PC-9 (cell line): ENCODE data around the gene CPNE4. TPM values are rescaled to one million over a fixed set of nuclear protein-coding genes. Genes with fewer than 3 reads are reported as not detected.
A peak's percentile ranks its signal among the peaks of the same experiment; 100 is the strongest.

ENCODE experiments used
- BruUV-seq: library from RNA; stranded (reverse); fragments of 400-500 nt; replicated peaks from 2 replicates; lab custom pipeline; 2021; lab: Mats Ljungman, UMichigan
- CTCF ChIA-PET: fragments of 300-600 bp; sonication (Branson Sonifier 250); formaldehyde crosslinking; loops from one replicate; lab custom pipeline; 2022; ENCODE audit warnings: antibody characterized with exemption; lab: Charles Lee
- POLR2A ChIA-PET: fragments of 300-600 bp; sonication (Branson Sonifier 250); formaldehyde crosslinking; loops from one replicate; lab custom pipeline; 2022; ENCODE audit warnings: antibody characterized with exemption; ENCODE audit not compliant: unreplicated experiment; lab: Charles Lee
- DNase-seq, 2 experiments: peaks; one replicate each; pipeline versions ENCODE4 v3.0.0 to v3.0.0-alpha.2; 2015 to 2022; ENCODE audit warnings: mixed read lengths in 1 of 2
- H2AFZ ChIP-seq: fragments of 200-600 bp; sonication (generic); 2 replicates; pipeline ENCODE4 v1.8.1; 2017; ENCODE audit warnings: antibody characterized with exemption
- H3F3A ChIP-seq: fragments of 200-600 bp; sonication (generic); 2 replicates; pipeline ENCODE4 v1.8.1; 2017; ENCODE audit warnings: antibody characterized with exemption, mild to moderate bottlenecking, low read depth; ENCODE audit not compliant: insufficient read depth
- H3K27ac ChIP-seq: fragments of 200-600 bp; sonication (generic); 2 replicates; pipeline ENCODE4 v1.6.1; 2016; ENCODE audit warnings: mixed run types
- H3K27me3 ChIP-seq: fragments of 200-600 bp; sonication (generic); 2 replicates; pipeline ENCODE4 v1.6.1; 2016; ENCODE audit warnings: low read depth, mixed run types; ENCODE audit not compliant: insufficient read depth
- H3K36me3 ChIP-seq: fragments of 200-600 bp; sonication (generic); 2 replicates; pipeline ENCODE4 v1.6.1; 2016; ENCODE audit warnings: low read depth, mixed run types
- H3K4me1 ChIP-seq: fragments of 200-600 bp; sonication (generic); replicated peaks from 2 replicates; pipeline ENCODE4 v1.6.1; 2016; ENCODE audit warnings: mixed run types; ENCODE audit not compliant: insufficient read depth
- H3K4me2 ChIP-seq: fragments of 200-600 bp; sonication (generic); 2 replicates; pipeline ENCODE4 v1.6.1; 2017; ENCODE audit warnings: mixed run types
- H3K4me3 ChIP-seq: fragments of 200-600 bp; sonication (generic); 2 replicates; pipeline ENCODE4 v1.6.1; 2016; ENCODE audit warnings: mixed run types
- H3K79me2 ChIP-seq: fragments of 200-600 bp; sonication (generic); 2 replicates; pipeline ENCODE4 v1.6.1; 2017; ENCODE audit warnings: low read depth, mixed run types
- H3K9me2 ChIP-seq: fragments of 200-600 bp; sonication (generic); 2 replicates; pipeline ENCODE4 v1.8.1; 2017; ENCODE audit warnings: mild to moderate bottlenecking; ENCODE audit not compliant: insufficient read depth
- H3K9me3 ChIP-seq: fragments of 200-600 bp; sonication (generic); 2 replicates; pipeline ENCODE4 v1.8.1; 2016; ENCODE audit warnings: low read depth; ENCODE audit not compliant: insufficient read depth
- H4K20me1 ChIP-seq: fragments of 200-600 bp; sonication (generic); 2 replicates; pipeline ENCODE4 v1.8.1; 2017; ENCODE audit not compliant: insufficient read depth
- EZH2 ChIP-seq: fragments of 200-600 bp; sonication (generic); IDR thresholded peaks from 2 replicates; pipeline ENCODE4 v1.8.0; 2017; ENCODE audit warnings: antibody characterized with exemption, low read depth
- intact Hi-C: fragments of 100-400 bp; cut with micrococcal nuclease; formaldehyde crosslinking; loops from one replicate; pipeline ENCODE4 v1.10.0; 2022; ENCODE audit not compliant: unreplicated experiment
- total RNA-seq: library from RNA; stranded (reverse); gene quantifications from 2 replicates; pipeline ENCODE4 v1.2.3, GENCODE V29; 2021
- TF ChIP-seq, protein P1 (sequence below): fragments of 200-600 bp; sonication (generic); conservative IDR thresholded peaks from 2 replicates; pipeline ENCODE4 v1.6.1; 2017; ENCODE audit warnings: mixed run types, antibody characterized with exemption, mild to moderate bottlenecking, moderate library complexity

Gene CPNE4
- total RNA-seq, 1 experiment from 2014 or later = 0.22 TPM

- Histone ChIP-seq H3K4me2 (no peak overlapping the region), H3K79me2 (no peaks in the 10 kb centered on the region)
Measured at GRCh38 chr3:131530388-131530787, 504.4 kb downstream of the CPNE4 start.

DNA sequence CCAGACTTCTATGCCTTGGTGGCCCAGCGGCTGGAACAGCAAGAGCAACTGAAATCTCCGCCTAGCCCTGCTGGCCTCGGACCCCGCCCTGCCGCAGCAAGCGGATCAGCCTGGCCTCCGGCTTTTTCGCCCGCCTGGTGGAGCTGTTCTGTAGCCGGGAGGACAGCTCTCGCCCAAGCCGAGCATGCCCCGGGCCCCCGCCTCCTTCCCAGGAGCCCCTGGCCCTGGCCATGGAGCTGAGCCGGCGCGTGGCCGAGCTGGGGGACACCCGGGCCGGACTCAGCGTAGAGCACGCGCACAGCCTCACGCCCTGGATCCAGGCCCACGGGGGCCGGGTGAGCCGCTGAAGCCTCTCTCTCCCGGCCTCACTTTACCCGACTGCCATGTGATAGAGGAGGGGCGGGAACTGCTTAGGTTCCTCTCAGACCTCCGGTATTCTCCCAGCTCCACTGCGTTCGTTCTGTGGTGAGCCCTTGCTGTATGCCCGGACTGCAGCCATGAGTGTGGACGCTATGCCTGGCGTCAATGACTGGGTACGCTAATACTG lies 507.9 kb downstream of the CPNE4 start:
- H4K20me1 ChIP-seq = no peaks in the 10 kb centered on the region
- peak in 1 of 2 experiments; percentile 36 for DNase-seq
- POLR2A ChIA-PET = no interaction called here
- intact Hi-C loops = no loop called here
- H3F3A ChIP-seq = no peaks in the 10 kb centered on the region
- peak overlapping the region; percentile 48; the same call in 1 of the 2 replicates for H2AFZ ChIP-seq
- TF ChIP-seq, protein P1, sequence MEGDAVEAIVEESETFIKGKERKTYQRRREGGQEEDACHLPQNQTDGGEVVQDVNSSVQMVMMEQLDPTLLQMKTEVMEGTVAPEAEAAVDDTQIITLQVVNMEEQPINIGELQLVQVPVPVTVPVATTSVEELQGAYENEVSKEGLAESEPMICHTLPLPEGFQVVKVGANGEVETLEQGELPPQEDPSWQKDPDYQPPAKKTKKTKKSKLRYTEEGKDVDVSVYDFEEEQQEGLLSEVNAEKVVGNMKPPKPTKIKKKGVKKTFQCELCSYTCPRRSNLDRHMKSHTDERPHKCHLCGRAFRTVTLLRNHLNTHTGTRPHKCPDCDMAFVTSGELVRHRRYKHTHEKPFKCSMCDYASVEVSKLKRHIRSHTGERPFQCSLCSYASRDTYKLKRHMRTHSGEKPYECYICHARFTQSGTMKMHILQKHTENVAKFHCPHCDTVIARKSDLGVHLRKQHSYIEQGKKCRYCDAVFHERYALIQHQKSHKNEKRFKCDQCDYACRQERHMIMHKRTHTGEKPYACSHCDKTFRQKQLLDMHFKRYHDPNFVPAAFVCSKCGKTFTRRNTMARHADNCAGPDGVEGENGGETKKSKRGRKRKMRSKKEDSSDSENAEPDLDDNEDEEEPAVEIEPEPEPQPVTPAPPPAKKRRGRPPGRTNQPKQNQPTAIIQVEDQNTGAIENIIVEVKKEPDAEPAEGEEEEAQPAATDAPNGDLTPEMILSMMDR = 0 out of 2 replicates have a peak, but pooled peaks have one; percentile 28
- no peak for TF ChIP-seq EZH2
- H3K4me3 ChIP-seq = peak overlapping the region; percentile 33; the same call in 1 of the 2 replicates
- CTCF ChIA-PET = no interaction called here
- H3K4me2 ChIP-seq = peak overlapping the region; percentile 61; the same call in 1 of the 2 replicates
- H3K27me3 ChIP-seq = no peaks in the 10 kb centered on the region
- H3K36me3 ChIP-seq = no peaks in the 10 kb centered on the region
- no TSS peak for BruUV-seq
- no peaks in the 10 kb centered on the region for H3K9me2 ChIP-seq
- no peaks in the 10 kb centered on the region for H3K79me2 ChIP-seq
- H3K27ac ChIP-seq = no peak overlapping the region
- no peaks in the 10 kb centered on the region for H3K4me1 ChIP-seq
- no peaks in the 10 kb centered on the region for H3K9me3 ChIP-seq

More at GRCh38 chr3:131530388-131530787, 504.4 kb downstream of the CPNE4 start:
- Histone ChIP-seq H3K27ac (no peak overlapping the region), H3K36me3 (no peaks in the 10 kb centered on the region), H4K20me1 (no peaks in the 10 kb centered on the region), H2AFZ (no peak overlapping the region), H3K4me1 (no peaks in the 10 kb centered on the region), H3K9me3 (no peaks in the 10 kb centered on the region), H3K4me3 (no peak overlapping the region), H3K9me2 (no peaks in the 10 kb centered on the region), H3K27me3 (no peaks in the 10 kb centered on the region), H3F3A (no peaks in the 10 kb centered on the region)
- CTCF ChIA-PET = no interaction called here
- TF ChIP-seq, protein P1 = no peak
- TF ChIP-seq EZH2 = no peak
- POLR2A ChIA-PET = no interaction called here
- no TSS peak for BruUV-seq
- DNase-seq = no peak
- intact Hi-C loops = no loop called here

DNA sequence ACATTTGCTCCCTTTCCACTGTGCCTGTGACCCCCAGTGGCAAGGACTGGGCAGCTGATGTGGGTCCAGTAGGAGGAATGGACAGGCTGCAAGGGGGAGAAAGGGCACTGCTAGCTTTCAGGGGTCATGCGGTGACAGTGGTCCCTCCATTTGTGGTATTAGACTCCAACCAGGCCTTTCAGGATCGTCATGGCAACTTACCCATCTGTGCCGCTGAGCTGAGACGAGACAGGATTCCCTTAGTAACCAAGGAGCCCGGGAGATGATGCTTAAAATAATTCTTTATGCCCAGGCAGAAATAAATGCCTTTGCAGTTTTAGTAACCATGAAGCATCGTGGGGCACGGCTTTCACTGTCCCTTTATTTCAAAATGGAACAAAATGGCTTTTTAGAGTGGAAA lies 516.1 kb downstream of the CPNE4 start:
- H3K9me2 ChIP-seq = peaks cover 4% of the 10 kb centered on the region; the same call in 1 of the 2 replicates
- no peaks in the 10 kb centered on the region for H3K4me1 ChIP-seq
- no peak overlapping the region for H3K4me2 ChIP-seq
- no peaks in the 10 kb centered on the region for H3K79me2 ChIP-seq
- intact Hi-C loops = no loop called here
- no peaks in the 10 kb centered on the region for H3K36me3 ChIP-seq
- no peak overlapping the region for H3K27ac ChIP-seq
- DNase-seq = no peak
- BruUV-seq = no TSS peak
- TF ChIP-seq, protein P1 = no peak
- no peak for TF ChIP-seq EZH2
- H4K20me1 ChIP-seq = no peaks in the 10 kb centered on the region
- H3K9me3 ChIP-seq = no peaks in the 10 kb centered on the region
- H3K4me3 ChIP-seq = no peak overlapping the region
- H3K27me3 ChIP-seq = no peaks in the 10 kb centered on the region
- H3F3A ChIP-seq = no peaks in the 10 kb centered on the region
- H2AFZ ChIP-seq = no peak overlapping the region
- ChIA-PET CTCF (no interaction called here), POLR2A (no interaction called here)
